LHCN-M2 (cell line): ENCODE data around the gene MLST8. TPM values are rescaled to one million over a fixed set of nuclear protein-coding genes. Genes with fewer than 3 reads are reported as not detected.

Experiments used
- DNase-seq: peaks from one replicate; pipeline ENCODE4 v3.0.0-alpha.2; 2012; ENCODE audit warnings: low read depth
- total RNA-seq: library from RNA; depleted of rRNA; stranded (reverse); fragments of >200 nt; gene quantifications from 2 replicates; pipeline ENCODE4 v1.2.3, GENCODE V29; 2014

Gene MLST8
- total RNA-seq, 1 experiment from 2014 or later, result 38.1 TPM

DNA sequence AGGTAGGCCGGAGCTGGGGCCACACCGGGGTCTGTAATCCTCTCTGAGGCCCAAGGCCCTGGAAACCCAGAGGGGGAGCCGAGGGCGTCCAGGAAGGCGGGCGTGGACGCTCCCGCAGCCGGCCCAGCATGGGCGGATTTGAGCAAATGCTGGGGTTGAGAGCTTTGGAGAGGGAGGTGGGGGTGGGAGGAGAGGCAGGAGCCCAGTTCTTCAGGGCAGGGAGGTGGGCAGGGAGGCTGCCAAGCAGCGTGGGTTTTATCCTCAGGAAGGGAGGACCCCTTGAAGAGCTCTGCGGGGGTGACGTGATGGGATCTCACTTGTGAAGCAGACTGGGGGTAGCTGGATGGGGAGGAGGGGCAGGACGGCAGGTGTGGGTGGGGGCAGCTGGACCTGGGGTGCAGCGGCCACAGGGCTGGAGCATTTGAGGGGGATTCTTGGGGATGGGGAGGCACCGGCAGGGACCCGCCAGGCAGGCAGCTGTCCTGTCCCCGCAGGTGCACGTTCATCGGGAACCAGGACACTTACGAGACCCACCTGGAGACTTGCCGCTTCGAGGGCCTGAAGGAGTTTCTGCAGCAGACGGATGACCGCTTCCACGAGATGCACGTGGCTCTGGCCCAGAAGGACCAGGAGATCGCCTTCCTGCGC, 32.4 kb upstream of the MLST8 start:
- no peak for DNase-seq

DNA sequence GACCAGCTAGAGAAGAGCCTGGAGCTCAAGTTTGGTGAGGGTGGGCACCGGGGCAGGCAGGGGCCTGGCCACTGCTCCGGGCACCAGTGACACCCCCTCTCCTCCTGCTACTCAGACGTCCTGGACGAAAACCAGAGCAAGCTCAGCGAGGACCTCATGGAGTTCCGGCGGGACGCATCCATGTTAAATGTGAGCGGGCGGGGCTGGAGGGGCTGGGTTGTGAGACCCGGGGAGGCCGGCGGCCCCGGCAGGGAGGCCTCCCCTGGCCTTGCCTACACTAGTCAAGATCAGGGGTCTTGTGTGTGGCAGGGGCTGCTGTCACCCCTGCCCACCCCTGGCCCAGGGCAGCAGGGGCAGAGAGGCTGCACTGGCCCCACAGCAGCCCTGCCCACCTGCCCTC, 31.9 kb upstream of the MLST8 start:
- no peak for DNase-seq

DNA sequence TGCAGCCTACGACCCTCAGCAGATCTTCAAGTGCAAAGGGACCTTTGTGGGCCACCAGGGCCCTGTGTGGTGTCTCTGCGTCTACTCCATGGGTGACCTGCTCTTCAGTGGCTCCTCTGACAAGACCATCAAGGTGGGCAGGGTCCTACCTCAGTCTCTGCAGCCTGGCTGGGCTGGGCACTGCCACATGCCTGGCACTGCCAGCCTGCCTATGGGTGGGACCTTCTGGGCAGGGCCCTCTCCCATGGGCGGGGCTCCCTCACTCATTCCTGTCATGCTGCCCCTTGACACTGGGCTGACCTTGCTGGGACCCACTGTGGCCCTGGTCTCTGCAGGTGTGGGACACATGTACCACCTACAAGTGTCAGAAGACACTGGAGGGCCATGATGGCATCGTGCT, 31.3 kb upstream of the MLST8 start:
- DNase-seq, result no peak

DNA sequence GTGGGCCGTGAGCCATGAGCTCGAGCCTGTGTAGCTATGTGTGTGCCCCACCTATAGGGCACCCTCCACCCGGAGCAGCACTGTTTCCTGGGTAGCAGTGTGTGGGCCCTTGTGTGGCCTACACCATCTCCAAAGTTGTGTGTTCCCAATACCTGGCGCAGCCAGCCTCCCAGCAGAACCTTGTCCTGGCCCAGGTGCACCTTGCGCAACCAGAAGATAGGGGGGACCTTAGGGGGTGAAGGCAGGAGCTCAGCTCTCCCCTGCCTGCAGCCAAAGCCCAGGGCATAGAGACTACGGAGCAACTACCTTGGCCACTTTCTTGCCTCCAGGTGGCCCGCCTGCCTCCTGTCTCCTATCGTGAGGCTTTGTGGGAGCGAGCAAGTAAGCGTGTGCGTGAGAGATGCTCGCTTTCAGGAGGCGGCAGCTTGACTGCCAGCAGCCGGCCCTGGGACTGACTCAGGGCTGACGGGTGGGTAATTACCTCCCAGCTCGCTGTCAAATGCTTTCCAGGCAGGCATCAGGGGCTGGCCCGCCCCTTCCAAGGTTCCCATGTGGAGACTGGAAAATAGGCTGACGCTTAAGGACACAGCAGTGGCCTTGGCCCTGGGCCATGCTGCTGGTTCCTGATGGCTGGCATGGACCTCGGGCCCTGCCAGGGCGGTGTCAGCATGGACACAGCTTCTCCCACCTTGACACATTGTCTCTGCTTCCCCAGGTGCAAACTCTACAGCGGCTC, 30.7 kb upstream of the MLST8 start:
- no peak for DNase-seq

GRCh38 chr16:2175454-2175853, 29.8 kb upstream of the MLST8 start:
- no peak for DNase-seq

DNA sequence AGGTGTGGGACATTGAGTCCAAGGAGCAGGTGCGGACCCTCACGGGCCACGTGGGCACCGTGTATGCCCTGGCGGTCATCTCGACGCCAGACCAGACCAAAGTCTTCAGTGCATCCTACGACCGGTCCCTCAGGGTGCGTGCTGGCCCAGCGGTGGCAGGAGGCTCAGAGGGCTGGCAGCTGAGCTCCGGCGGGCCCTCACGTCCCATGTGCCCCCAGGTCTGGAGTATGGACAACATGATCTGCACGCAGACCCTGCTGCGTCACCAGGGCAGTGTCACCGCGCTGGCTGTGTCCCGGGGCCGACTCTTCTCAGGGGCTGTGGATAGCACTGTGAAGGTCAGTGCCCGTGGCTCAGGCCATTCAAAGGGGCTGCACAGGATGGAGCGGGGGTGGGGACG, 29.2 kb upstream of the MLST8 start:
- DNase-seq, result no peak

DNA sequence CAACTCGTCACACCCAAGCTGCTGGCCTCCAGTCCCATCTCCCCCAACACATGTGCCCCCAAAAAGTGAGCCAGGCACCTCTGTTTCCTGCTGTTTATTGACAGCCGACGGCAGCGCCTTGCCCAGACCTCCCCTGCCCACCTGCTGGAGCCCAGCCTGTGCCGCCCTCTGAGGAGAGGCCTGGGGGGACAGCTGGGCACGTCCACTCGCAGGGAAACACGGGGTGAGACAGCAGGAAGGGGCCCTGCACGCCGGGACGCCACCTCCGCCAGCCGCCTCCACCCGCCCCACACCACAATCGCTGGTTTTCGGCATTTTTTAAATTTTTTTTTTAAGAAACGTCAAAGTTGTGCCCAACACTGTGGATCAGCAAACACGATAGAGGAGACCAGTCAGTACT, 28.2 kb upstream of the MLST8 start:
- no peak for DNase-seq

GRCh38 chr16:2177561-2177960, 27.7 kb upstream of the MLST8 start:
- DNase-seq, result no peak

DNA sequence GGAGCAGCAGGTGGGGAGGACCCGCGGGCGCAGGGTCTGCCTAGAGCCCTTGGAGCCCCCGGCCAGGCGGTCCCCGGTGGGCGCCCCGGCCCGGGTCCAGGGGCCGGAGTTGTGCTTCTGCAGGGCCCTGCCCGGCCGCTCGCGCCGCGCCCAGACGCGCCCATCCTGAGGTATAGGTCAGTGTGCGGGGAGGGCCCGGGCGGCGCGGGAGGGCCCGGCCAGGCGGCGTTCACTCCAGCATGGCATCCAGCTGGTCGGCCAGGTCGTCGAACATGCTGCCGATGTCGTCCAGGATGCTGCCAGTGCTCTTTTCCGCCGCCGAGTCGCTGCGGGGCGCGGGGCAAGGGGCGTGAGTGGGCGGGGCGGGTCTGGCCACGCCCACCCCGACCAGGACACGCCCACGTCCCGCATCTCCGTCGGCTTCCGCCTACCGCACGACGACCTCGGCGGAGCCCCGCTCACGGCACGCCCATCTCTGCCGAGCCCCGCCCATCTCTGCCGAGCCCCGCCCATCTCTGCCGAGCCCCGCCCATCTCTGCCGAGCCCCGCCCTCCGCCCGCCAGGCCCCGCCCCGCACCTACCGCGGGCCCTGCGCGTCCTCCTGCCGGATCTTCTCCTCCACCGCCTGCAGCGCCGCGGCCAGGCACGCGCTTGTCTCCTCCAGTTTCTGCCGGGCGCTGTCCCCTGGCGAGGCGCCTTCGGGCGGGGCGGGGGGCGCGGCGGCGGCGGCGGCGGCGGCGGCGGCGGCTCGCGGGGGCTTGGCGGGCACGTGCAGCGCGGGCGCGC, 26.7 kb upstream of the MLST8 start:
- no peak for DNase-seq

DNA sequence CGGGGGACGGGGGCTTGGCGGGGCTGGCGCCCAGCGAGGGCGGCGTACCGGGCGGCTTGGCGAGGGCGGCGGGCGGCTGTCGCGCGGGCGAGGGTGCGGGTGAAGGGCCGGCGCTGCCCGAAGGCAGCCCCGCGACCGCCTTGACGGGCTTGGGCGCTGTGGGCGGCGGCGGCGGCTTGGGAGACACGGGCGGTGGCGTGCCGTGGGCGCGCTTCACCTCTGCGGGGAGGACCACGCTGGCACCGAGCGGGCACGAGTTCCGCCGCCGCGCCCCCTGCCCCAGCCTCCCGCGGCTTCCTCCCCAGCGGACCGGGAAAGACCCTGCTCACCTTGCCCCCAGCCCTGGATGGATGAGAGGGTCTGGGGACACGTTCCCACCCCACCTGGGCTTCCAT, 26.1 kb upstream of the MLST8 start:
- DNase-seq, result no peak

GRCh38 chr16:2179576-2179975, 25.7 kb upstream of the MLST8 start:
- DNase-seq, result no peak

GRCh38 chr16:2180461-2180860, 24.8 kb upstream of the MLST8 start:
- DNase-seq, result no peak

DNA sequence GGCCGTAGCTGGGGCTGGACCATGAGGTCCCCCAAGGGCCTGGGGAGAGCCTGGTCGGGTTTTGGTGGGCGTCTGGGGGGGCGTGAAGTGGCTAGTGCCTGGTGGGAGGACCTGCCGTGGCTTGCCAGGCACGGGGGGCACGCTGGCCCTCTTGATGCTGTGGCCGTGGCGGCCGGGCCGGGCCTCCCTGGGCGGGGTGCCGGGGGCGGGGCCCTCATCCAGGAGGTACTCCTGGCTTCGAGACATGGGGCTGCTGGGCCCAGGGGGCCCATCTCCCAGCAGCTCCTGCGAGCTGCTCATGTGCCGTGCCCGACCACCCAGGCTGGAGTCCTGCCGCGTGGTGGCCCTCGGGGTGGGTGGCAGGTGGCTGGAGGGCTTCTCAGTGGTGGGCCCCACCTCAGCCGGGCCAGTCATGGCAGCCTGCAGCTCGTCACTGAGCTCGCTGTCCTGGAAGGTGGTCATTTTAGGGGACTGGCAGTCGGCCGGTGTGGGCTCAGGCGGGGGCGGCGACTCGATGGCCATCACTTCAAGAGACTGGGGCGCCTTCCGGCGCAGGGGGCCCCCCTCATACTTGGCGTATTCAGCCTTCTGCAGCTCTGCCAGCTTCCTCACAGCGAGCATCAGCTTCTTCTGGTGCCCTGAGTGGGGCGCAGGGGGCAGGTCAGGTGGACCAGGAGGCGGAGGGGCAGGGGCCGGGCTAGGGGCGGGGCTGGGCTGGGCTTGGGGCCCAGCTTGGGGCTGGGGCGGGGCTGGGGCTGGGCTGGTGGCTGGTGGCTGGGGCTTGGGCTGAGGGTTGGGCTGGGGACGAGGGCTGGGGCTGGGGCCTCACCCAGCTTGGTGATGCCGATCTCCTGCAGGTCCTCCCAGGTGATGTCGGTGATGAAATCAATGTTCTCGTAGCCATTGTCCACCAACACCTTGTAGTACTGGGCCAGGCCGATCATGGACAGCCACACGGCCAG, 24.0 kb upstream of the MLST8 start:
- no peak for DNase-seq

DNA sequence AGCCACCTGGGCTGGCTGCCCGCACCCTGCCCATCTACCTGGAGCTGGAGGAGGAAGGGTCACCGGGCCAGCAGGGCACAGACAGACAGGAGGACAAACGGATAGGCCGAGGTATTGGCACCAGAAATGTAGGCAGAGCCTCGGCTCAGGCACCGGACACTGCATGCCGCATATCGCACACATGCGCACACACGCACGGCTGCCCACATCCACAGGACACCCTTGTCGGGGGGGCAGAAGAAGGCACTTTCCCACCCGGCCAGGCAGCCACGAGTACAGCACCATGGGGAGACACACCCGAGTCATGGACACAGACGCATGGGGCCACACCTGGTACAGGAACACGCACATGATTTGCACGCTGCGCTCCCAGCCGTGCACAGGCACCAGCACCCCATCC, 23.3 kb upstream of the MLST8 start:
- no peak for DNase-seq

DNA sequence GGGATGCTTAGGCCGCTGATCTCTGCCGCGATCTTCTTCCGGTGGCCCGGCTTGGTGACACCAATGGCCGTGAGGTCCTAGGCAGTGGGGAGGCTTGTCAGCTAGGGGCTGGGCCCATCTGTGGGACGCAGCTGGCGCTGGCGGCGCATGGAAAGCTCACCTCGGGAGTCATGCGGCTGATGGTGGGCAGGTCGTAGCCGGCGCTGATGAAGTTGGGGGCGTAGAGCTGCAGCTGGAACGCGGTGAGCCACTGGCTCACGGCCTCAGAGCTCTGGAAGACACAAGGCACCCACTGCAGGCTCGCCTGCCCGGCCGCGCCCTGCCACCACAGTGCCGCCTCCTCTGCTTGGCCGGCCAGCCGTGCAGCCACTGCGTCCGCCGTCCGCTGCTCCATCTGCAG, 21.6 kb upstream of the MLST8 start:
- DNase-seq, result no peak

- DNase-seq, result no peak
Measured at GRCh38 chr16:2184346-2184745, 20.9 kb upstream of the MLST8 start.

- no peak for DNase-seq
Measured at GRCh38 chr16:2184962-2185361, 20.3 kb upstream of the MLST8 start.

DNA sequence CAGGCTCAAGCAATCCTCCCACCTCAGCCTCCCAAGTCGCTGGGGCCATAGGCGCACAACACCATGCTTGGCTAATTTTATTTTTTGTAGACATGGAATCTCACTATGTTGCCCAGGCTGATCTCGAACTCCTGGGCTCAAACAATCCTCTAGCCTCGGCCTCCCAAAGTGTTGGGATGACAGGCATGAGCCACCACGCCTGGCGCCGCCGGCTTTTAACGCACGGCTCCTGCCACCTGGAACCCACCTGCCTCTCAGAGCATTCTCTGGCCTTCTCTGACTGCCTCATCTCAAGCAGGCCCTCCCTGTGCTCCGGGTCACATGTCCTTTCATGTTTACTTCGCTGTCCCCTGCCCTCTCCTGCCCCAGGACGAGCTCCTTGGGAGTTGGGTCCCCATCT, 19.2 kb upstream of the MLST8 start:
- DNase-seq, result no peak

GRCh38 chr16:2186505-2186904, 18.7 kb upstream of the MLST8 start:
- no peak for DNase-seq

DNA sequence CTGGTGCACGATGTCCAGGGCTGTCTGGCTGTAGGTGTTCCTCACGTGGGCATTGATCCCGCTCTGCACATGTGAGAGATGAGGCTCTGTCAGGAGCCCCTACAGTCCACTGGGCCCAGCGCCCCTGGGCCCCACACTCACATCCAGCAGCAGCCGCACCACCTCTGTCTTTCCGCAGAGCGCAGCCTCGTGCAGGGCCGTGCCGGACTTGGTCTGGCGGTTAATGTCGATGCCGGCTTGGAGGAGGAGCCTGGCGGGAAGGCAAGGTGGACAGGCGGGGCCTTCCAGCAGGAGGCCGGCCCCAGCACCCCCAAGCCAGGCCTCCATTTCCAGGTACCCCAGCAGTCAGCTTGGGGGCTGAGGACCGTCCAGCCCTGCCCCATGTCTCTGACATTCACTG, 18.0 kb upstream of the MLST8 start:
- DNase-seq, result no peak

DNA sequence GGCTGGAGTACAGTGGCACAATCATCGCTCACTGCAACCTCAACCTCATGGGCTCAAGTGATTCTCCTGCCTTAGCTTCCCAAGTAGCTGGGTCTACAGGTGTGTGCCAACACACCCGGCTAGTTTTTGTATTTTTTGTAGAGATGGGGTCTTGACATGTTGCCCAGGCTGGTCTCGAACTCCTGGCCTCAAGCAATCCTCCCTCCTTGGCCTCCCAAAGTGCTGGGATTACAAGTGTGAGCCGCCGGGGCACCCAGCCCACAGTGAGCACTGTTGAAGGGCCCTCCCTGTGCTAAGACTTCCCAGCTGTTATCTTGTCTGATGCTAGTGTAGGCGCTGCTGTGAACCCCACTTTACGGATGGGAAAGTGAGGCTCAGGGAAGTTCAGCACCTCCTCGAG, 16.9 kb upstream of the MLST8 start:
- DNase-seq, result no peak
